Measurements from ENCODE around the gene NGDN.

DNA sequence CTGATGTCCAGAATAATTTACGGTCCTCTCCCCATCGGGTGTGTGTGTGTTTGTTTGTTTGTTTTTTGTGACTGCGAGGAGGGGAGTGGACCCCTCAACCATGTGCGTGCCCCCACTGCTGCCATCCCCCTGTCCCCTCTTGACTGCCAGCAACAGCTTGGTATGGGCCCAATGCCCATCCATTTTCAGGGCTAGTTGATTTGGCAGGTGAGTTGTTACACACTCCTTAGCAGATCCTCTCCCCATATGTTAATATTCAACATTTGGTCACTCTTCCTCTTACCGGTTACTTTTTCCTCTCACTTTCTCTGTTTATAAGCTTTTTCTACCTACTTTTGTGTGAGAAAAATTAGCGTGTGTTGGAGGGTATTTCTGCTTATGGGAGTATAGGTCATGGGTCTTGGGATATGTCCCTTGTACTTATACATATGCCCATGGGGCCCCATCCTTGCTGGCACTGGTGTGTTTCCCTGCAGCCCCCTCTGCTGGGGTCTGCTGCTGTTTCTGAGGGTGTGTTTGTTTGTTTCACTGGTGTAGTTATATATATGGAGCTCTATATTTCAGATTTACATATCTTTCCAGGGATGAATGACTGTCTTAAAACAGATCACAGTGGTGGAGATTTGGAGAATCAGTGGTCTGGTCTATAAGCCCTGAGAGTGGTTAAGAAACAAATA is 48.3 kb downstream of the NGDN start:
- TF ChIP-seq, protein P1, sequence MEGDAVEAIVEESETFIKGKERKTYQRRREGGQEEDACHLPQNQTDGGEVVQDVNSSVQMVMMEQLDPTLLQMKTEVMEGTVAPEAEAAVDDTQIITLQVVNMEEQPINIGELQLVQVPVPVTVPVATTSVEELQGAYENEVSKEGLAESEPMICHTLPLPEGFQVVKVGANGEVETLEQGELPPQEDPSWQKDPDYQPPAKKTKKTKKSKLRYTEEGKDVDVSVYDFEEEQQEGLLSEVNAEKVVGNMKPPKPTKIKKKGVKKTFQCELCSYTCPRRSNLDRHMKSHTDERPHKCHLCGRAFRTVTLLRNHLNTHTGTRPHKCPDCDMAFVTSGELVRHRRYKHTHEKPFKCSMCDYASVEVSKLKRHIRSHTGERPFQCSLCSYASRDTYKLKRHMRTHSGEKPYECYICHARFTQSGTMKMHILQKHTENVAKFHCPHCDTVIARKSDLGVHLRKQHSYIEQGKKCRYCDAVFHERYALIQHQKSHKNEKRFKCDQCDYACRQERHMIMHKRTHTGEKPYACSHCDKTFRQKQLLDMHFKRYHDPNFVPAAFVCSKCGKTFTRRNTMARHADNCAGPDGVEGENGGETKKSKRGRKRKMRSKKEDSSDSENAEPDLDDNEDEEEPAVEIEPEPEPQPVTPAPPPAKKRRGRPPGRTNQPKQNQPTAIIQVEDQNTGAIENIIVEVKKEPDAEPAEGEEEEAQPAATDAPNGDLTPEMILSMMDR (IDR thresholded peaks at IDR 0.05): no peak
- no peak for TF ChIP-seq POLR2AphosphoS5 (IDR thresholded peaks at IDR 0.05; ENCODE audit: insufficient read depth in 1 of 2, low read depth in 1 of 2)
- TF ChIP-seq POLR2A (IDR thresholded peaks at IDR 0.05): no peak
